ENCODE results near the gene RNF150.

RNF150 gene

GRCh38 chr4:141021397-141022110 lies 111.7 kb downstream of the RNF150 start:
- DNase-seq = peak; percentile 66

- DNase-seq = peak; percentile 82
Measured at GRCh38 chr4:141020801-141021261, 112.4 kb downstream of the RNF150 start.

- peak; percentile 4 for DNase-seq
Measured at GRCh38 chr4:141019768-141020167, 113.5 kb downstream of the RNF150 start.

- no peak for DNase-seq
Measured at GRCh38 chr4:141016117-141016798, 117.0 kb downstream of the RNF150 start.

- no peak for DNase-seq
Measured at GRCh38 chr4:141013899-141014298, 119.4 kb downstream of the RNF150 start.

DNA sequence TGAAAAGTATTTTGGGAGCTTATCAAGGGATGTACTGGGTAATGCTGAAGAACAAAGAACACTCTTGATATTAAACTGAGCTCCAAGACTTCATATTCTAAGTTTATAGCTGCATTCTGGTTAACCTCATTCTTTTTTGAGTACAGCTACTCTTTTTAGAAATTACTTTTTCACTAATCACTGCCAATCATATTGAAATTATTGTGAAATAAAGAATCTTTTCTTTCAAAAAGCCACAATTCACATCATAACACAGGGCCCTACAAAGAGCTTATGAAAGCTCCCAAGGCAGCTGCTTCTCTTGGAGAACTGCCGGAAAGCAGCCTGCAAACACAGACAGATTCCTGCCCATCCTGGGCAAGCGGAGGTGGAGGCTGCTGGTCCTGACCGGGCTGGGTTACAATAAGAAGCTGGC lies 121.4 kb downstream of the RNF150 start:
- DNase-seq = no peak

- no peak for DNase-seq
Measured at GRCh38 chr4:141009931-141010330, 123.3 kb downstream of the RNF150 start.

DNA sequence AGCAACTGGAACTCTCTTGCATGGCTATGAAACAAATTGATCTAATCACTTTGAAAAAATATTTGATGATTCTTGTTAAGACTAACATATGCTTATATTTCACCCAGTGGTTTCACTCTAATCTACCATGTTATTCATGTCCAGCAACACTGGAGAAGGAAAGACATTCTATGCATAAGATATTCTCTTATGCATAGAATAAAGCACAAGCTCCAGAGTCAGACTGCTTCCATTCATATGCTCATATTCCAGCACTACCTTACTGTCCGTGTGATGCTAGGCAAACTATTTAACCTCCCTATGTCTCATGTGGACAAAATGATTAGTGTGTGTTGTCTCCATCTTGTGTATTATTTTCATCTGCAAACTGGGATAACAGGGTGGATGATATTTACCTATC lies 124.1 kb downstream of the RNF150 start:
- no peak for DNase-seq

- peak; percentile 84 for DNase-seq
Measured at GRCh38 chr4:141006242-141006802, 126.9 kb downstream of the RNF150 start.

DNA sequence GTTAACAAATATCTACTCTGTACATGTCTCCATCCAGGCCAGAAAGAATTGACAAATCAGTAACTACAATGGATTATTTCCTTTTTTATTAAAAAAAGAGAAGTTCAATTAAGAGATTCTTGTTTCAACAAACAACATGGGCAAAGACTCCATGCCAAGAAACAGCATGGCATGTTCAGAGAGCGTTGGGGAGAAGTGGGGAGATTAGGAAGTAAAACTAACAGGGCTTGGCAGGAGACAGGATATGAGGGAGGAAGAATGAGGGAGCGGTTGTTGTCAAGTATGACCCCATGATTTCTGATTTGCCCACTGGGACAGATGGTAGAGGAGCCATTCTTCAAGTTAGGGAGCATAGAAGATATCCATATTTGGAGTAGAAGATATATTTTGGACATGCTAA lies 128.4 kb downstream of the RNF150 start:
- no peak for DNase-seq

DNA sequence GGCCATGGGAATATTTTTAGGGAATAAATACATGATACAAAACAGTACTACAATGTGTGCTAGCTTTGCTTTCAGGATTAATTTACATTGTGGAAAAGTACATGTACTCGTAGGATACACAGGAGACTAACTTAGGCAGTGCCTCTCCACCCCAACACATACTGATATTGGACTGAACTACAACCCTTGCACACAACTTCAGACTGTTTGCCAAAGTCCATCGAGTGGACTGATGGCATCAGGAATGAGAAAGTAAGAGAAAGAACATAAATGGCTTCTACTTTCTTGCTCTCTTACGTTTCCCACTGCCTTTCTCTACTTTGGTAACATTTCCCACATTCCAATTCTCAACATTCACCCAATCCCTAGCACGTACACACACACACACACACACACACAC lies 130.1 kb downstream of the RNF150 start:
- DNase-seq = no peak

DNA sequence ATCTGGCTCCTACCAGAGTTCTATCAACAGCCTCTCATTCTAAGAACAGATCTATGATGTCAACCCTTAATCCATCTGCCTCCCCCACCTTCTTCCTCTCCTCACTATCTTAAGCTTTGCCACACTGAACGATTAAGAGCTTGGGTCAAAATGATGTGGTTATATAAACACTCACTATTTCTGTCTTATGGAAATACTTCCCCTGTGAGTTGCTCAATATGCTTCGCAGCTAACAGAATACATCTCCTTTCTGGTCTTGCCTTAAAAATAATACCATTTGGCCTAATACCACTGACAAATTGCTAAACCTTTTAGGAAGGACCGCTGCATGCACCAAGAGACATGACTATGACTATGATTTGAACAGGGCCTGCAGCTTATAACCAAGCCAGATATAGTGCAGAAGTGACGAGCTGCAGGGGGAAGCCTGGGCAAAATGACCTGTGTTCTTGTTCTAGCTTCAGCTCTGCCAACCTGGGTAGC lies 130.9 kb downstream of the RNF150 start:
- DNase-seq = peak; percentile 77

DNA sequence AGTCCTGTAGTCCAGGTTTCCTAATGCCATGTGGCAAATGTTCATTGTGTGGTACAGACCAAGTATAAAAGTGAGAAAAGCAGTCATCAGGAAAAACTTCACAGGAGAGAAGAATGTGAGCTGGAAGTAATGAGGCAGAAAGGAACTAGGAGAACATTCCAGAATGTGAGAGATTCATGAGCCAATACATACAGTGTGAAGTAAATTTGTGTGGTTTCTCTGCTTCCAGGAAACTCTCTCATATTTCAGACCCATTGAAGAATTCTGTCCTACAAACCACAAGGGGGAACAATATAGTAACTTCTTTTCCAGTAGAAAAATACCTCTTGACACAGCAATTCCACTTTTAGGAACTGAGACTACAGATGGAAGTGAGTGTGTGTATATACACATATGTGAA lies 136.5 kb downstream of the RNF150 start:
- no peak for DNase-seq

GRCh38 chr4:140995058-140995457 lies 138.2 kb downstream of the RNF150 start:
- DNase-seq = no peak

DNA sequence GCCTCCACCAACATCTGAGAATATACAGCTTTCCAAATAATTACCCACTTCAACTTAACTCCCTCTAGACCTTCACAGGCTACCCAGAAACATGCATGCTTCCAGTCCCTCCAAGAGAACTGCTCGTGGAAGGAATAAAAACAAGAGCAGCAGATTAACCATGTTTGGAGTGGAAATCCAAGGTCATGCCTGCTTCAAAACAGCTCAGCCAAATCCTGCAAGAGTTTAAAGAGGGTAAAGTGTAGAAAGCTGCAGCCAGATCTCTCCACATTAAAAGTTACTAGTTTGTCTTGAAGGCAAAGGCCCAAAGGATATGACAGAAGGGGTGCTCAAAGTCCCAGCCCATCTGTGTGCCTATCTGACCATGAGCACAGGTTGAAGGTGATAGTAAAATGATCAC lies 139.3 kb downstream of the RNF150 start:
- no peak for DNase-seq

DNA sequence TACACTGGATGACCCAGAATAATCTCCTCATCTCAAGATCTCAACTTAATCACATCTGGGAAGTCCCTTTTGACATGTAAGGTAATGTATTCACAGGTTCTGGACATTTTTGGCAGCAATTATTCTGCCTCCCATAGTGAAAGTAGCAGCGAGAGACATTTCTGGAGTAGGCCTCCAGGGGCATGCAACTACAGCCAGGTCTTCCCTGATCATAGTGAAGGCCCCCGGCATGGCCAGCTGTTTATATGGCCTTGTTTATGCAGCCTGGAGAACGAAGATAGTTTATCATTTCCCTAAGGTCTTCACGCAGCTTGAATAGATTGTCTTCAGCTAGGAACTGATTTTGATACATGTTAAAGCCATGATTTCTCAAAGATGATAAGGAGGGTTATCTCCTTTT lies 139.9 kb downstream of the RNF150 start:
- no peak for DNase-seq

- no peak for DNase-seq
Measured at GRCh38 chr4:140989944-140990343, 143.3 kb downstream of the RNF150 start.

GRCh38 chr4:140986045-140986444 lies 147.2 kb downstream of the RNF150 start:
- no peak for DNase-seq

GRCh38 chr4:140982613-140983340 lies 150.5 kb downstream of the RNF150 start:
- no peak for DNase-seq

- DNase-seq = no peak
Measured at GRCh38 chr4:140980426-140981200, 152.7 kb downstream of the RNF150 start.

DNA sequence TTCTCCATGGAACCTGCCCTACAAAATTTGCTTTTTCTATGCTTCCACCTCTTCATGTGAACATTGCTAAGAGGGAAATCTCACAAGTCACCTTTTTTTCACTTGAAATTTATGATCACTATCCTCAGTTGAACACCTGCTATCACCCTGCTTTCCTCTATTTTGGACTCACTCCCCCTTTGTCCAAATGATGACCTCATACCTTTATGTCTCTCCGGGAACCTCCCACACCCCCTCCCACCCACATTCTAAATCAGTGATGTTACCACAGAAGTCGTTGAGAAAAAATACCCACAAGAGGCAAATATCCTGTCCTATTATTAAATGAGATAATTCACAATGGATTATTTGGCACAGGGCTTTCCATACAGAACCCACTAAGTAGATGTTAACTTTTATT lies 156.5 kb downstream of the RNF150 start:
- no peak for DNase-seq

- peak; percentile 21 for DNase-seq
Measured at GRCh38 chr4:140971077-140971792, 162.0 kb downstream of the RNF150 start.

Data from NCI-H82 (cell line).